Ovary (tissue), 9 donors: Measurements from ENCODE around the gene CHL1. TPM values are rescaled to one million over a fixed set of nuclear protein-coding genes. Genes with fewer than 3 reads are reported as not detected.

Experiments used
- DNase-seq, 5 donors: peaks; one replicate each; pipeline ENCODE4 v3.0.0-alpha.2; 2019 to 2020
- H3K27ac ChIP-seq, 2 donors: fragments of 200-600 bp; one replicate each; pipeline versions ENCODE4 v1.5.1 to v1.8.0; 2019 to 2022
- H3K27me3 ChIP-seq: fragments of 200-600 bp; one replicate; pipeline ENCODE4 v1.8.0; 2022
- H3K36me3 ChIP-seq: fragments of 200-600 bp; sonication (generic); one replicate; pipeline ENCODE4 v1.5.1; 2019
- H3K4me1 ChIP-seq: one replicate; pipeline ENCODE4 v1.8.1; 2013; ENCODE audit warnings: mild to moderate bottlenecking, moderate library complexity; ENCODE audit not compliant: insufficient read depth
- H3K4me3 ChIP-seq: fragments of 200-600 bp; sonication (generic); one replicate; pipeline ENCODE4 v1.5.1; 2017
- H3K9me3 ChIP-seq, 2 donors: fragments of 200-600 bp in 1 of 2; sonication (generic) in 1 of 2; one replicate each; pipeline versions ENCODE4 v1.5.1 to v1.8.1; 2013 to 2019; ENCODE audit warnings: mild to moderate bottlenecking in 1 of 2, moderate library complexity in 1 of 2
- EP300 ChIP-seq: sonication (generic); formaldehyde crosslinking; IDR thresholded peaks from one replicate; pipeline ENCODE4 v1.6.1; 2017; ENCODE audit warnings: antibody characterized with exemption
- POLR2A ChIP-seq: fragments of 450-650 bp; IDR thresholded peaks from one replicate; pipeline ENCODE4 v1.6.1; 2017; ENCODE audit warnings: antibody characterized with exemption, mild to moderate bottlenecking, moderate library complexity
- WGBS, 3 donors: extraction: QIAGEN DNeasy Blood & Tissue Kit in 1 of 3; methylation state at CpG; one replicate each; pipeline versions ENCODE4 v1.1.5 to v1.1.7; 2013 to 2017; 5-methylcytosine and 5-hydroxymethylcytosine counted together
- intact Hi-C, 4 donors: fragments of 100-400 bp; cut with DNase I; formaldehyde crosslinking; loops; one replicate each; pipeline versions ENCODE4 v1.11.0 to v1.15.1; 2022 to 2023
- polyA plus RNA-seq, 2 donors: library from polyadenylated mRNA; stranded (reverse); fragments of 200-250 nt in 1 of 2; fragments of 350-450 nt in 1 of 2; fragmentation: Illumina TruSeq in 1 of 2; extraction: RNeasy Lipid Tissue Mini Kit (QIAGEN cat#74804) in 1 of 2; gene quantifications; one replicate each; pipeline ENCODE4 v1.2.3, GENCODE V29; 2013 to 2014
- total RNA-seq, 7 donors: library from RNA; depleted of rRNA in 2 of 7; stranded (reverse); fragments of >200 nt in 2 of 7; fragmentation: NEBNext Ultra II Directional in 3 of 7; extraction: Animal tissue kit (Norgen Biotek cat#: 25700) in 3 of 7; gene quantifications; one replicate each; pipeline versions ENCODE4 v1.1.0 to v1.2.4, GENCODE V29; 2016 to 2023
- TF ChIP-seq, protein P1 (sequence below), 3 donors: fragments of 450-650 bp in 2 of 3; fragments of 200-600 bp in 1 of 3; IDR thresholded peaks; one replicate each; pipeline versions ENCODE4 v1.5.1 to v1.8.0; 2016 to 2022; ENCODE audit warnings: antibody characterized with exemption in 3 of 3, mild to moderate bottlenecking in 1 of 3
- donor health status: DM: no; HTN: no; CAD: no; lungs with moderate emphysema.
- donor health status: DM: no; HTN: no; CAD: no.
- donor health status: Bipolar disorder and iron deficiency.
- donor health status: DM: yes; HTN: yes; CAD: no.
- donor health status: DM: no; HTN: no; CAD: no.
- donor health status: DM: yes; HTN: yes; CAD: no.

The CHL1 gene
- total and polyA plus RNA-seq, 9 donors: 20.8 to 101 (median 35.7) TPM

DNA sequence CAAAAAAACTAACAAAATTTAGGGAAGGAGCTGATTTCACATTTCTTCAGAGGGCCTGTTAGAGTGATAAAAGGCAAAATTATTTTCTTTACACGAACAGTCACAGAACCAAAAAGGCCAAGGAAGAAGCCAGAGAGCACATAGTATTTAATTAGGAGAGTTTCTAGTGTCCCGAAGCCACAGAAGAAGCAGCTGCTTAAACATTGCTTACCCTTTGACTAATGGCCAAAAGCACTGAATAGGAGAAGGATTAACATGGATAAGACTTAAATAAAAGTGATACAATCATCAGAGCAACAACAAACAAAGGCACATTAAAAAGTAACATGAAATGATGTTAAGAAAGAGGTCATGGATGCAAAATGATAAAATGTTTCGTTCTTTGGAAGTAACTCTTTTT, 98.6 kb downstream of the CHL1 start:
- peaks cover 3% of the 10 kb centered on the region for H3K4me1 ChIP-seq
- 54 to 64% (median 61%) methylated on average over 3 of the region's 3 CpGs for WGBS, 3 donors
- H3K4me3 ChIP-seq: no peak overlapping the region
- no peak for DNase-seq
- intact Hi-C loops: no loop called here
- H3K36me3 ChIP-seq: no peaks in the 10 kb centered on the region
- no peaks in the 10 kb centered on the region for H3K9me3 ChIP-seq
- H3K27me3 ChIP-seq: no peaks in the 10 kb centered on the region
- no peak overlapping the region for H3K27ac ChIP-seq
- TF ChIP-seq POLR2A (no peak), EP300 (no peak)
- TF ChIP-seq, protein P1, sequence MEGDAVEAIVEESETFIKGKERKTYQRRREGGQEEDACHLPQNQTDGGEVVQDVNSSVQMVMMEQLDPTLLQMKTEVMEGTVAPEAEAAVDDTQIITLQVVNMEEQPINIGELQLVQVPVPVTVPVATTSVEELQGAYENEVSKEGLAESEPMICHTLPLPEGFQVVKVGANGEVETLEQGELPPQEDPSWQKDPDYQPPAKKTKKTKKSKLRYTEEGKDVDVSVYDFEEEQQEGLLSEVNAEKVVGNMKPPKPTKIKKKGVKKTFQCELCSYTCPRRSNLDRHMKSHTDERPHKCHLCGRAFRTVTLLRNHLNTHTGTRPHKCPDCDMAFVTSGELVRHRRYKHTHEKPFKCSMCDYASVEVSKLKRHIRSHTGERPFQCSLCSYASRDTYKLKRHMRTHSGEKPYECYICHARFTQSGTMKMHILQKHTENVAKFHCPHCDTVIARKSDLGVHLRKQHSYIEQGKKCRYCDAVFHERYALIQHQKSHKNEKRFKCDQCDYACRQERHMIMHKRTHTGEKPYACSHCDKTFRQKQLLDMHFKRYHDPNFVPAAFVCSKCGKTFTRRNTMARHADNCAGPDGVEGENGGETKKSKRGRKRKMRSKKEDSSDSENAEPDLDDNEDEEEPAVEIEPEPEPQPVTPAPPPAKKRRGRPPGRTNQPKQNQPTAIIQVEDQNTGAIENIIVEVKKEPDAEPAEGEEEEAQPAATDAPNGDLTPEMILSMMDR (IDR thresholded peaks at IDR 0.05): no peak

DNA sequence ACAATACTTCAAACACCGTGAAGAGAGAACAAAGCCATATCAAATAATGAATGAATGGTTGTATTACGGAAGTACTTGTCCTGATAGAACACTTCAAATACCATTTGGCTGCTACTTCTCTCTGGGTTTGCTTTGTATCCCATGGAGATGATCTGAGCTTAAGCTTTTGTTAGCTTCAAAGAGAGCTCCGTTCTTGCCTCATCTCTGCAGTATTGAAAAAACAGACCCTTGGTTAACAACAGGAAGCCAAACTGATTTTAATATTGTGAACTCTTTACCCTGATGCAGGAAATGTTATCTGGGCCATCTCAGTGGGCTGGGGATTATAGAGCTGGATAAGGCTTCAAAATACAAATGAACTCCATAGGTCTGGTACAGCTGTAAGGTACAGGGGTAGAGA, 101.0 kb downstream of the CHL1 start:
- 88 to 94% (median 91%) methylated on average over 3 of the region's 3 CpGs for WGBS, 3 donors
- TF ChIP-seq EP300: no peak
- no peak for TF ChIP-seq POLR2A
- TF ChIP-seq, protein P1 (IDR thresholded peaks at IDR 0.05): no peak
- no peak for DNase-seq
- Histone ChIP-seq H3K27me3 (no peaks in the 10 kb centered on the region), H3K4me3 (no peak overlapping the region), H3K36me3 (no peaks in the 10 kb centered on the region), H3K4me1 (peaks cover 3% of the 10 kb centered on the region), H3K27ac (no peak overlapping the region), H3K9me3 (no peaks in the 10 kb centered on the region)
- intact Hi-C loops: no loop called here

DNA sequence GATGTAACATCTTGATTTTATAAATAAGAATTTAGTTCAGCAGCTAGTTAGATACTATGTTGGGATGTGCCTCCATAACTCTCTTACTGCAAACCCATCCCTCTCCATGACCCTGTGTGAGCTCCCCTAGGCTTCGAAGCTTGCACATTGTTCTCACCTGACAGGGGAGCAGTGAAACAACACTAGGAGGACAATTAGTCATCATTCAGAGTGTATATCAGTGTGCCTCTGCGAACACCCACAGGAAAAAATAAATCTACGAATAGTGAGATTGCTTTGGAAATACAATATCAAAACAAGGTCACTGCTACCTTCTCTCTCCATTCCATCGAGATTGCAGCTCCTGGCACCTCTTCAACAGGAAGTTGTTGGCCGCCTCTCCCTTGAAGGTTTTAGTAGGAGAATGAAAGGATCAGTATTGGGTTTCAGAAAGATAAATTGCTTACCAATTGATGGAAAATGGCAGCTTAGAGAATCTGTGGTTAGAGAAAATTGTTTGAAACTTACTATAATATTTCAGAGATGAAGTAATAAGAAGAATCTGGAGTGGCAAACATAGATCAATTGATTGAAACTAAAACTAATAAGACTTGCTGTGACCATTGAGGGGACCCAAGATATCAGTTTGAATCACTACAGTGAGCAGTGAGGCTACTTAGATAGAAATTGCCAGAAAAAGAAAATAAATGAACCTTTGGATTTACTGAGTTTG, 103.2 kb downstream of the CHL1 start:
- WGBS, 3 donors: 24 to 61% (median 34%) methylated on average over 5 of the region's 5 CpGs
- H3K27me3 ChIP-seq: no peaks in the 10 kb centered on the region
- H3K27ac ChIP-seq: no peak overlapping the region
- H3K36me3 ChIP-seq: no peaks in the 10 kb centered on the region
- TF ChIP-seq, protein P1 (IDR thresholded peaks at IDR 0.05): no peak
- TF ChIP-seq EP300 (no peak), POLR2A (no peak)
- peaks cover 3% of the 10 kb centered on the region for H3K4me1 ChIP-seq
- H3K4me3 ChIP-seq: no peak overlapping the region
- no peaks in the 10 kb centered on the region for H3K9me3 ChIP-seq
- DNase-seq: no peak
- intact Hi-C loops: no loop called here

DNA sequence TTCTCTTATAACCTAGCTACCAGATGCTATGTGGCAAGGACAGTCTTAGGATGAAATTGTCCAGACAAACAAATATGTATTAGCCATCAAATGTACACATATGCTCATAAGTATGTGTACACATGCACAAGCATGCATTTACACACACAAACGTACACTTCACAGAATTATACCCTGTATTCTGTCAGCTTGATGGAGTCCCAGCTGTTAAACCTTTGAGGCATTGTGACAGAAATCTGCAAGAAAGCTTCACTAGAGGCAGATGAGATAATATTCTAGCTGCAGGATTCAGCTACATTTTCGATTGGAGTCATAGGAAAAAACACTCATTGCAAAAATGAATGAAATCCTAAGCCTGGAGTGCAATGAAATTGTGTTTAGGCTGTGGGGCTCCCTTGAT, 110.6 kb downstream of the CHL1 start:
- intact Hi-C loops: no loop called here
- 76 to 80% (median 78%) methylated on average over 2 of the region's 2 CpGs for whole genome bisulfite sequencing, 3 donors

More for the DNA sequence above, 110.6 kb downstream of the CHL1 start:
- H3K9me3 ChIP-seq: no peaks in the 10 kb centered on the region
- no peaks in the 10 kb centered on the region for H3K27me3 ChIP-seq
- H3K4me3 ChIP-seq: no peak overlapping the region
- no peaks in the 10 kb centered on the region for H3K36me3 ChIP-seq
- no peak for DNase-seq
- TF ChIP-seq EP300 (no peak), POLR2A (no peak)
- TF ChIP-seq, protein P1 (IDR thresholded peaks at IDR 0.05): no peak
- no peak overlapping the region for H3K27ac ChIP-seq
- no peaks in the 10 kb centered on the region for H3K4me1 ChIP-seq
